Endodermal cell (in vitro differentiated cells): ENCODE measurements around the gene TMEM134. TPM values are rescaled to one million over a fixed set of nuclear protein-coding genes. Genes with fewer than 3 reads are reported as not detected.
"Not testable (repeated sequence)": the region's sequence is repeated elsewhere in the genome, so short reads cannot be mapped to it uniquely, and the experiment has no call there.

Experiments
- DNase-seq: peaks from one replicate; pipeline ENCODE4 v3.0.0-alpha.2; 2017
- H3K27ac ChIP-seq: 2 replicates; pipeline ENCODE4 v1.5.1; 2013; ENCODE audit warnings: mild to moderate bottlenecking, low read depth, low read length, moderate library complexity
- H3K27me3 ChIP-seq: 2 replicates; pipeline ENCODE4 v1.6.1; 2013; ENCODE audit warnings: mild to moderate bottlenecking, low read length, moderate library complexity; ENCODE audit not compliant: insufficient read depth, control insufficient read depth, poor library complexity, severe bottlenecking
- H3K36me3 ChIP-seq: 2 replicates; pipeline ENCODE4 v1.7.0; 2013; ENCODE audit warnings: mild to moderate bottlenecking, low read length, moderate library complexity; ENCODE audit not compliant: control insufficient read depth, insufficient read depth
- H3K4me1 ChIP-seq: one replicate; pipeline ENCODE4 v1.7.0; 2013; ENCODE audit warnings: low read length; ENCODE audit not compliant: control insufficient read depth, insufficient read depth
- H3K4me3 ChIP-seq: 2 replicates; pipeline ENCODE4 v1.5.1; 2013; ENCODE audit warnings: mild to moderate bottlenecking, low read length, moderate library complexity
- H3K9ac ChIP-seq: 2 replicates; pipeline ENCODE4 v1.6.1; 2013; ENCODE audit warnings: mild to moderate bottlenecking, low read length, moderate library complexity; ENCODE audit not compliant: poor library complexity, severe bottlenecking; ENCODE audit errors: extremely low read depth
- H3K9me3 ChIP-seq: 2 replicates; pipeline ENCODE4 v1.6.1; 2013; ENCODE audit warnings: mild to moderate bottlenecking, low read length, moderate library complexity; ENCODE audit not compliant: control insufficient read depth
- H3K27ac Mint-ChIP-seq: 2 replicates; pipeline ENCODE4 v1.8.0; 2020; ENCODE audit warnings: mixed read lengths
- H3K27me3 Mint-ChIP-seq: 2 replicates; pipeline ENCODE4 v1.8.0; 2021; ENCODE audit warnings: mild to moderate bottlenecking, mixed read lengths; ENCODE audit not compliant: insufficient read depth
- H3K36me3 Mint-ChIP-seq: 2 replicates; pipeline ENCODE4 v1.8.0; 2020; ENCODE audit warnings: low read depth, mixed read lengths
- H3K4me1 Mint-ChIP-seq: 2 replicates; pipeline ENCODE4 v1.8.0; 2020; ENCODE audit warnings: mixed read lengths
- H3K4me3 Mint-ChIP-seq: 2 replicates; pipeline ENCODE4 v1.8.0; 2020; ENCODE audit warnings: mild to moderate bottlenecking, moderate library complexity, mixed read lengths
- H3K9me3 Mint-ChIP-seq: 2 replicates; pipeline ENCODE4 v1.8.0; 2020; ENCODE audit warnings: mild to moderate bottlenecking, mixed read lengths
- CTCF ChIP-seq: fragments of 200-600 bp; sonication (generic); conservative IDR thresholded peaks from 2 replicates; pipeline ENCODE4 v1.5.0; 2021; ENCODE audit warnings: antibody characterized with exemption, mild to moderate bottlenecking
- WGBS, 2 experiments: methylation state at CpG; one replicate each; pipeline versions ENCODE4 v1.1.5 to v1.1.7; 2013; ENCODE audit warnings: missing lambda C conversion rate in 2 of 2, mixed read lengths in 1 of 2; ENCODE audit not compliant: insufficient coverage in 1 of 2, insufficient read length in 1 of 2; 5-methylcytosine and 5-hydroxymethylcytosine counted together
- total RNA-seq, 2 donors: library from RNA; stranded (reverse); fragmentation: NEBNext Ultra II Directional in 1 of 2; extraction: Animal tissue kit (Norgen Biotek cat#: 25700) in 1 of 2; gene quantifications; 2 replicates in 1 of 2; 3 replicates in 1 of 2; pipeline ENCODE4 v1.2.1, GENCODE V29; 2021

The TMEM134 gene
- total RNA-seq, 2 donors from 2014 or later = 67.4 to 87.8 TPM

DNA sequence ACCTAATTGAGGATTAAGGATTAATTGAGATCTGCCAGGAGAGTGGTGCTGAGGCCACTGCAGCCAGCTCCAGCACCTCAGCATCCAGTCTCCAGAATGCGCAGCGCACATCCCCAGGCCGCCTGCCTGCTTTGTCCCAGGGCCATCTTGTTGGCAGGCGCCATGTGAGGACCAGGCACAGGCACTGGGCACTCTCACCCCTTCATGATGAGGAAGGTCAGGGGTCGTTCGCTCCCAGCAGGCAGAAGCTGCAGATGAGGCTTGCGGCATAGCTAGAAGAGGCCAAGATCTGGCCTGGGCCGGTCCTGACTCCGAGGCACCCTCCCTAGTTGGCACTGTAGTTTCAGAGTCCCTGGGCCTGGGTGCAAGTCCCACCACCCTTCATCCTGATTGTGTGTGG is 47.8 kb upstream of the TMEM134 start:
- no peak overlapping the region for H3K27ac ChIP-seq
- 89 to 94% methylated on average over 8 to 9 of the region's 9 CpGs for WGBS, 2 experiments
- Mint-ChIP-seq H3K4me3 (no peak overlapping the region), H3K4me1 (no peaks in the 10 kb centered on the region), H3K27me3 (peaks cover 30% of the 10 kb centered on the region), H3K9me3 (no peaks in the 10 kb centered on the region), H3K36me3 (no peaks in the 10 kb centered on the region), H3K27ac (no peak overlapping the region)
- no peak overlapping the region for H3K9ac ChIP-seq
- no peak overlapping the region for H3K4me3 ChIP-seq
- no peaks in the 10 kb centered on the region for H3K4me1 ChIP-seq
- H3K27me3 ChIP-seq = peaks cover 16% of the 10 kb centered on the region
- no peak for DNase-seq
- H3K9me3 ChIP-seq = no peaks in the 10 kb centered on the region
- no peaks in the 10 kb centered on the region for H3K36me3 ChIP-seq
- TF ChIP-seq CTCF = no peak

DNA sequence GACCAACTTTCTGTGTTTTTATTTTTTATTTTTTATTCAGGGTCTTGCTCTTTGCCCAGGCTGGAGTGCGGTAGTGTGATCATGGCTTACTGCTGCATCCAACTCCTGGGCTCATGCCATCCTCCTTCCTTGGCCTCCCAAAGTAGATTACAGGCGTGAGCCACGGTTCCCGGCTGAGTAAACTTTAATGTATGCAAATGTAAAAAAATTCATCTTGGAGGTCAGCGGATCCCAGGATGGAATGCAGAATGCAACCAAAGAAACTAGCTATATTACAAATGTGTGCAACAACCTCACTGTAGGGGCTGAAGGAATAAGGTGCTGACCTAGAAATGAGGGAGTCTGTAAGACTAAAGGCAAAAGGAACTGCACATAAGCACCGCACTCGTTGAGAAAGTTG is 45.1 kb upstream of the TMEM134 start:
- no peak for TF ChIP-seq CTCF
- Histone ChIP-seq H3K4me3 (no peak overlapping the region), H3K27me3 (peaks cover 32% of the 10 kb centered on the region), H3K36me3 (no peaks in the 10 kb centered on the region), H3K9ac (no peak overlapping the region), H3K27ac (no peak overlapping the region), H3K9me3 (no peaks in the 10 kb centered on the region), H3K4me1 (no peaks in the 10 kb centered on the region)
- Mint-ChIP-seq H3K9me3 (no peaks in the 10 kb centered on the region), H3K27ac (no peak overlapping the region), H3K27me3 (peaks cover 42% of the 10 kb centered on the region), H3K36me3 (no peaks in the 10 kb centered on the region), H3K4me1 (peaks cover 1% of the 10 kb centered on the region), H3K4me3 (no peak overlapping the region)
- no peak for DNase-seq
- WGBS, 2 experiments = 93 to 96% methylated on average over 7 of the region's 7 CpGs

DNA sequence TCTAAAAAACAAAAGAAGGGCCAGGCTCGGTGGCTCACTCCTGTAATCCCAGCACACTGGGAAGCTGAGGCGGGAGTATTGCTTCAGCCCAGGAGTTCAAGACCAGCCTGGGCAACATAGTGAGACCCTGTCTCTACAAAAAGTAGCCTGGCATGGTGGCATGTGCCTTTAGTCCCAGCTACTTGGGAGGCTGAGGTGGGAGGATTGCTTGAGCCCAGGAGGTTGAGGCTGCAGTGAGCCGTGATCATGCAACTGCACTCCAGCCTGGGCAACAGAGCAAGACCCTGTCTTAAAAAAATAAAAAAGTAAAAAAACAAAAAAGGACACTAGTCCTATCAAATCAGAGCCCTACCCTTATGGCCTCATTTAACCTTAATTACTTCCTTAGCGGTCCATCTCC is 42.5 kb upstream of the TMEM134 start:
- not testable (repeated sequence) for H3K36me3 Mint-ChIP-seq, DNase-seq, H3K36me3 ChIP-seq, H3K27ac Mint-ChIP-seq, H3K27ac ChIP-seq, H3K9me3 Mint-ChIP-seq, H3K9me3 ChIP-seq, H3K4me1 ChIP-seq, H3K4me3 ChIP-seq, H3K4me3 Mint-ChIP-seq, H3K9ac ChIP-seq
- peaks cover 39% of the 10 kb centered on the region for H3K27me3 Mint-ChIP-seq
- H3K27me3 ChIP-seq = peaks cover 32% of the 10 kb centered on the region
- peaks cover 13% of the 10 kb centered on the region for H3K4me1 Mint-ChIP-seq
- 89 to 92% methylated on average over 3 to 4 of the region's 4 CpGs for WGBS, 2 experiments

DNA sequence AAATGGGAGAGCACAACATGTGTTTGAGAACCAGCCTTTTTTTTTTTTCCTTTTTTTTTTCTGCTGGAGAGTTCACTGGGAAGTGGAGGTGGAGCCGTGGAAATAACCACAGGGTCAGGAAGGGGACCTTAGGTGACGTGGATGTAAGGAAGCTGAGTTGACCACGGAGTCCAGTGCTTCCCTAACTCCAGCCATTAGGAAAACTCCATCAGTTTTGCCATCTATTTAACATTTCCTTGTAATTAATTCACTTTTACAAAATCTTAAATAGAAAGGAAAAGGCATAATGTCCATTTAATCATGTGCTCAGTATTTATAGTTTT is 40.9 kb upstream of the TMEM134 start:
- TF ChIP-seq CTCF = no peak
- H3K27ac ChIP-seq = no peak overlapping the region
- DNase-seq = no peak
- 89% methylated on average over 3 of the region's 3 CpGs; no CpG with 5 or more reads in 1 of the 2 experiments for WGBS, 2 experiments
- no peaks in the 10 kb centered on the region for H3K9me3 Mint-ChIP-seq
- H3K4me1 Mint-ChIP-seq = peaks cover 20% of the 10 kb centered on the region
- H3K36me3 ChIP-seq = peaks cover 8% of the 10 kb centered on the region
- no peak overlapping the region for H3K4me3 ChIP-seq
- H3K9me3 ChIP-seq = no peaks in the 10 kb centered on the region
- peaks cover 36% of the 10 kb centered on the region for H3K27me3 Mint-ChIP-seq
- H3K36me3 Mint-ChIP-seq = peaks cover 11% of the 10 kb centered on the region
- H3K9ac ChIP-seq = no peak overlapping the region
- H3K4me3 Mint-ChIP-seq = peak overlapping the region; percentile 85
- peaks cover 12% of the 10 kb centered on the region for H3K4me1 ChIP-seq
- no peak overlapping the region for H3K27ac Mint-ChIP-seq
- H3K27me3 ChIP-seq = peaks cover 32% of the 10 kb centered on the region
